DND-41 (cell line): Measurements from ENCODE around the gene VPS11.

Experiments used
- CTCF ChIP-seq: IDR thresholded peaks from 2 replicates; pipeline ENCODE4 v1.5.1; 2012; ENCODE audit warnings: borderline replicate concordance, low read length, moderate library complexity, mild to moderate bottlenecking; ENCODE audit not compliant: poor library complexity, severe bottlenecking; ENCODE audit errors: extremely low read depth
- EZH2 ChIP-seq: IDR thresholded peaks from 3 replicates; pipeline ENCODE4 v1.6.1; 2012; ENCODE audit warnings: borderline replicate concordance, low read depth, mild to moderate bottlenecking, moderate library complexity, low read length, inconsistent platforms; ENCODE audit not compliant: severe bottlenecking

GRCh38 chr11:119029069-119029339 lies 38.6 kb upstream of the VPS11 start:
- no peak for TF ChIP-seq CTCF
- no peak for TF ChIP-seq EZH2
